NCI-H2029 (cell line): ENCODE results near the gene SH2D3C.

Experiments used
- DNase-seq: peaks from one replicate; lab custom pipeline; 2025; lab: John Stamatoyannopoulos, UW

Gene SH2D3C

GRCh38 chr9:127778280-127779135 lies at the start of gene SH2D3C:
SH2D3C (minus strand) TSS chr9:127778666; CDS start chr9:127778627, 39 bp downstream.
- no peak for DNase-seq

- DNase-seq, result no peak
Observed at GRCh38 chr9:127826253-127826913, 47.9 kb upstream of the SH2D3C start.

- DNase-seq, result no peak
Observed at GRCh38 chr9:127825319-127826051, 47.0 kb upstream of the SH2D3C start.

GRCh38 chr9:127822108-127822507 lies 43.6 kb upstream of the SH2D3C start:
- DNase-seq, result no peak

- no peak for DNase-seq
Observed at GRCh38 chr9:127818574-127818973, 40.1 kb upstream of the SH2D3C start.

- peak; percentile 29 for DNase-seq
Observed at GRCh38 chr9:127817881-127818434, 39.5 kb upstream of the SH2D3C start.

- no peak for DNase-seq
Observed at GRCh38 chr9:127816728-127817127, 38.3 kb upstream of the SH2D3C start.

- DNase-seq, result no peak
Observed at GRCh38 chr9:127816362-127816725, 37.9 kb upstream of the SH2D3C start.

GRCh38 chr9:127815512-127816361 lies 37.3 kb upstream of the SH2D3C start:
- DNase-seq, result no peak

- DNase-seq, result no peak
Observed at GRCh38 chr9:127814619-127815511, 36.4 kb upstream of the SH2D3C start.

GRCh38 chr9:127813686-127814226 lies 35.3 kb upstream of the SH2D3C start:
- DNase-seq, result no peak

GRCh38 chr9:127812936-127813675 lies 34.6 kb upstream of the SH2D3C start:
- DNase-seq, result no peak

- no peak for DNase-seq
Observed at GRCh38 chr9:127812011-127812410, 33.5 kb upstream of the SH2D3C start.

- DNase-seq, result no peak
Observed at GRCh38 chr9:127810378-127811187, 32.1 kb upstream of the SH2D3C start.

- no peak for DNase-seq
Observed at GRCh38 chr9:127809540-127810377, 31.3 kb upstream of the SH2D3C start.

GRCh38 chr9:127809002-127809539 lies 30.6 kb upstream of the SH2D3C start:
- no peak for DNase-seq

- DNase-seq, result no peak
Observed at GRCh38 chr9:127808347-127809001, 30.0 kb upstream of the SH2D3C start.
